Adrenal gland (tissue), 12 donors: ENCODE data around the gene SRC. TPM values are rescaled to one million over a fixed set of nuclear protein-coding genes. Genes with fewer than 3 reads are reported as not detected.

ENCODE experiments used
- DNase-seq, 7 donors: peaks; one replicate each; pipeline ENCODE4 v3.0.0-alpha.2; 2019 to 2020
- H3K27ac ChIP-seq, 5 donors: fragments of 200-600 bp; sonication (generic) in 4 of 5; 1 replicate in 3 of 5; 2 replicates in 2 of 5; pipeline versions ENCODE4 v1.5.1 to v1.8.0; 2016 to 2020; ENCODE audit warnings: mild to moderate bottlenecking in 1 of 5
- H3K27me3 ChIP-seq: fragments of 200-600 bp; 2 replicates; pipeline ENCODE4 v1.8.0; 2021
- H3K36me3 ChIP-seq, 2 donors: fragments of 200-600 bp; replicated peaks in 1 of 2; 1 replicate in 1 of 2; 2 replicates in 1 of 2; pipeline versions ENCODE4 v1.5.1 to v1.8.0; 2018 to 2022
- H3K4me1 ChIP-seq, 2 donors: fragments of 200-600 bp; replicated peaks in 1 of 2; 1 replicate in 1 of 2; 2 replicates in 1 of 2; pipeline versions ENCODE4 v1.5.1 to v1.8.0; 2018 to 2021
- H3K4me3 ChIP-seq, 4 donors: fragments of 200-600 bp; sonication (generic) in 3 of 4; one replicate each; pipeline ENCODE4 v1.5.1; 2016 to 2018
- H3K9me3 ChIP-seq, 3 donors: fragments of 200-600 bp; sonication (generic) in 1 of 3; replicated peaks in 1 of 3; 1 replicate in 2 of 3; 2 replicates in 1 of 3; pipeline versions ENCODE4 v1.5.1 to v1.8.0; 2016 to 2021
- POLR2A ChIP-seq, 2 donors: fragments of 450-650 bp; IDR thresholded peaks; one replicate each; pipeline ENCODE4 v1.6.1; 2017; ENCODE audit warnings: antibody characterized with exemption in 2 of 2, mild to moderate bottlenecking in 2 of 2, moderate library complexity in 1 of 2
- WGBS, 4 donors: extraction: QIAGEN DNeasy Blood & Tissue Kit in 2 of 4; methylation state at CpG; one replicate each; pipeline versions ENCODE4 v1.1.5 to v1.1.7; 2013 to 2017; 5-methylcytosine and 5-hydroxymethylcytosine counted together
- intact Hi-C, 2 donors: fragments of 100-400 bp; cut with DNase I; formaldehyde crosslinking; loops; one replicate each; pipeline versions ENCODE4 v1.14.1 to v1.15.0; 2022 to 2023
- polyA plus RNA-seq, 3 donors: library from polyadenylated mRNA; stranded (reverse); fragments of 200-250 nt in 2 of 3; fragments of 350-450 nt in 1 of 3; fragmentation: Illumina TruSeq in 1 of 3; extraction: RNeasy Lipid Tissue Mini Kit (QIAGEN cat#74804) in 1 of 3; gene quantifications; one replicate each; pipeline ENCODE4 v1.2.3, GENCODE V29; 2013 to 2014
- total RNA-seq, 9 donors: library from RNA; depleted of rRNA in 4 of 9; stranded (reverse); fragments of >200 nt in 4 of 9; fragments of 120-200 nt in 1 of 9; fragmentation: NEBNext Ultra II Directional in 1 of 9; extraction: Animal tissue kit (Norgen Biotek cat#: 25700) in 1 of 9; gene quantifications; one replicate each; pipeline versions ENCODE4 v1.1.0 to v1.2.4, GENCODE V29; 2013 to 2023
- TF ChIP-seq, protein P1 (sequence below), 6 experiments: fragments of 450-650 bp in 4 of 6; fragments of 200-600 bp in 2 of 6; sonication (generic) in 1 of 6; IDR thresholded peaks; 1 replicate in 5 of 6; 2 replicates in 1 of 6; pipeline versions ENCODE4 v1.5.1 to v1.8.0; 2016 to 2021; ENCODE audit warnings: antibody characterized with exemption in 6 of 6, mild to moderate bottlenecking in 2 of 6, moderate library complexity in 1 of 6
- donor health status: healthy with polysubstance abuse.
- donor health status: Bipolar disorder and iron deficiency.
- donor health status: DM: yes; HTN: yes; CAD: no.
- donor health status: DM: no; HTN: no; CAD: no.
- donor health status: DM: no; HTN: no; CAD: no.
- donor health status: DM: yes; HTN: yes; CAD: no.

Gene SRC
- total and polyA plus RNA-seq, 12 donors = 10.6 to 83.0 (median 52.7) TPM

DNA sequence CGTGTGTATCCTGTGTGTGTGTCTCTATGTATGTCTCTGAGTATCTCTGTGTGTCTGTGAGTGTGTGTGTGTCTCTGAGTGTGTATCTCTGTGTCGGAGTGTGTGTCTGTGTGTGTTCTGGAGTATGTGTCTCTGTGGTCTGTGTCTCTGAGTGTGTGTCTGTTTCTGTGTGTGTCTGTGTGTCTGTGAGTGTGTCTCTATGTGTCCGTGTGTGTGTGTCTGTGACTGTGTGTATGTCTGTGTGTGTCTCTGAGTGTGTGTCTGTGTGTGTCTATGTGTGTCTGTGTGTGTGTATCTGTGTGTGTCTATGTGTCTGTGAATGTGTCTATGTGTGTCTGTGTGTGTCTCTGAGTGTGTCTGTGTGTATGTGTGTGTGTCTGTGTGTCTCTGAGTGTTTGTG, 73.4 kb downstream of the SRC start:
- no peak for TF ChIP-seq POLR2A (IDR thresholded peaks at IDR 0.05)
- TF ChIP-seq, protein P1, sequence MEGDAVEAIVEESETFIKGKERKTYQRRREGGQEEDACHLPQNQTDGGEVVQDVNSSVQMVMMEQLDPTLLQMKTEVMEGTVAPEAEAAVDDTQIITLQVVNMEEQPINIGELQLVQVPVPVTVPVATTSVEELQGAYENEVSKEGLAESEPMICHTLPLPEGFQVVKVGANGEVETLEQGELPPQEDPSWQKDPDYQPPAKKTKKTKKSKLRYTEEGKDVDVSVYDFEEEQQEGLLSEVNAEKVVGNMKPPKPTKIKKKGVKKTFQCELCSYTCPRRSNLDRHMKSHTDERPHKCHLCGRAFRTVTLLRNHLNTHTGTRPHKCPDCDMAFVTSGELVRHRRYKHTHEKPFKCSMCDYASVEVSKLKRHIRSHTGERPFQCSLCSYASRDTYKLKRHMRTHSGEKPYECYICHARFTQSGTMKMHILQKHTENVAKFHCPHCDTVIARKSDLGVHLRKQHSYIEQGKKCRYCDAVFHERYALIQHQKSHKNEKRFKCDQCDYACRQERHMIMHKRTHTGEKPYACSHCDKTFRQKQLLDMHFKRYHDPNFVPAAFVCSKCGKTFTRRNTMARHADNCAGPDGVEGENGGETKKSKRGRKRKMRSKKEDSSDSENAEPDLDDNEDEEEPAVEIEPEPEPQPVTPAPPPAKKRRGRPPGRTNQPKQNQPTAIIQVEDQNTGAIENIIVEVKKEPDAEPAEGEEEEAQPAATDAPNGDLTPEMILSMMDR (IDR thresholded peaks at IDR 0.05) = no peak
- no peak overlapping the region for H3K27ac ChIP-seq
- H3K4me3 ChIP-seq = no peak overlapping the region
- H3K27me3 ChIP-seq = no peaks in the 10 kb centered on the region
- 78 to 91% (median 82%) methylated on average over 3 of the region's 3 CpGs for WGBS, 4 donors
- H3K4me1 ChIP-seq = no peaks in the 10 kb centered on the region
- H3K36me3 ChIP-seq = no peaks in the 10 kb centered on the region
- no peaks in the 10 kb centered on the region for H3K9me3 ChIP-seq
- intact Hi-C loops = no loop called here
- DNase-seq = no peak

DNA sequence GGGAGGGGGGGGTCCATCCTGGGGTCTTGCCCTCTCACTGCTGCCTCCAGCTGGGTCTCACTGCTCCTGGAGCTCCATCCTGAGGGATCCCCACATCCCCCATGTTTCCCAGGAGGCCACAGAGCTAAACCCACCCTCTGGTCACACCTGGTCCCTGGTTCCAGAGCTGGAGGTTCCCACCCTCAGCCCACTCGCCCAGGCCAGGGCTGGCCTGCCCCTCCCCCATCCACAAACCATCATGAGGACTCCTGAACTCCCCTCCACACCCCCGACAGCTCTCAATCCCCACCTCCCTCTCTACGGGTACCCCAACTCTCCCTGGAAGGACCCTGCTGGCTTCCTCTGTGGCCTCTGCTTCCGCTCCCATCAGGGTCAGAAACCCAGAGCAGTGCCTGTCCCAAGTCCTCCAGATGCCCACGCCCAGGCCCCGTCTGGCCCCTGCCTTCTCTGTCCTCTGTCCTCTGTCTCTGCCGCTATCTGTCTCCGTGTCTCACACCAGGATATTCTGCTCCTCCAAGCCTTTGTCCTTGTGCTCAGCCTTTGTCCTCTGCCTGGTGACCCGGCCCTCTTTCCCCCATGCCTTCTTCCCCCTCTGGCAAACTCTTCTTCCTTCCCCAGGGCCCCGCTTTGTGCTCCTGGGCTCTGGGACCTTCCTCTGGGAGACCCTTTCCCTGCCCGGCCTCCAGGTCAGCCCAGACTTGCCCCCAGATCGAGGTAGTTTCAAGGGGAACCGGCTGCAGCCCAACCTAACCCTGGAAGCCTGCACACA, 74.0 kb downstream of the SRC start:
- H3K4me1 ChIP-seq = no peaks in the 10 kb centered on the region
- H3K4me3 ChIP-seq = no peak overlapping the region
- DNase-seq = no peak
- intact Hi-C loops = no loop called here
- no peaks in the 10 kb centered on the region for H3K9me3 ChIP-seq
- H3K27ac ChIP-seq = no peak overlapping the region
- H3K36me3 ChIP-seq = no peaks in the 10 kb centered on the region
- no peaks in the 10 kb centered on the region for H3K27me3 ChIP-seq
- 67 to 79% (median 72%) methylated on average over 12 to 13 of the region's 13 CpGs for WGBS, 4 donors
- no peak for TF ChIP-seq POLR2A (IDR thresholded peaks at IDR 0.05)
- TF ChIP-seq, protein P1 (IDR thresholded peaks at IDR 0.05) = no peak

DNA sequence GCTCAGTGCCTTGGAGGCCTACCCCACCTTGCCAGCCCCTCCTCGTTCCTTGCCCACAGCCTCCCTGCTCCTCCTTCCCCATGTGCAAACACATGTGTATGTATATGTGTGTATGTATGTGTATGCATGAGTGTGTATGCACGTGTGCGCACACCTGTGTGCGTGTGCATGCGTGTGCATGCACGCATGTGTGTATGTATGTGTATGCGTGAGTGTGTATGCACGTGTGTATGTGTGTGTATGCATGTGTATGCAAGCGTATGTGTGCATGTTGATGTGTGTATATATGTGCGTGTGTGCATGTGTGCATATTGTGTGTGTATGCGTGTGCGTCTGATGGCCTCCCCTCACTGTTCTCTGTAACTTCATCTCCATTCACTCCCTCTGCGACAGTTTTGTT, 74.7 kb downstream of the SRC start:
- no peak for DNase-seq
- H3K27me3 ChIP-seq = no peaks in the 10 kb centered on the region
- H3K4me3 ChIP-seq = no peak overlapping the region
- no peaks in the 10 kb centered on the region for H3K36me3 ChIP-seq
- TF ChIP-seq, protein P1 (IDR thresholded peaks at IDR 0.05) = no peak
- TF ChIP-seq POLR2A (IDR thresholded peaks at IDR 0.05) = no peak
- WGBS, 4 donors = 71 to 92% (median 87%) methylated on average over 11 to 13 of the region's 13 CpGs
- H3K4me1 ChIP-seq = no peaks in the 10 kb centered on the region
- no peaks in the 10 kb centered on the region for H3K9me3 ChIP-seq
- intact Hi-C loops = no loop called here
- H3K27ac ChIP-seq = no peak overlapping the region

DNA sequence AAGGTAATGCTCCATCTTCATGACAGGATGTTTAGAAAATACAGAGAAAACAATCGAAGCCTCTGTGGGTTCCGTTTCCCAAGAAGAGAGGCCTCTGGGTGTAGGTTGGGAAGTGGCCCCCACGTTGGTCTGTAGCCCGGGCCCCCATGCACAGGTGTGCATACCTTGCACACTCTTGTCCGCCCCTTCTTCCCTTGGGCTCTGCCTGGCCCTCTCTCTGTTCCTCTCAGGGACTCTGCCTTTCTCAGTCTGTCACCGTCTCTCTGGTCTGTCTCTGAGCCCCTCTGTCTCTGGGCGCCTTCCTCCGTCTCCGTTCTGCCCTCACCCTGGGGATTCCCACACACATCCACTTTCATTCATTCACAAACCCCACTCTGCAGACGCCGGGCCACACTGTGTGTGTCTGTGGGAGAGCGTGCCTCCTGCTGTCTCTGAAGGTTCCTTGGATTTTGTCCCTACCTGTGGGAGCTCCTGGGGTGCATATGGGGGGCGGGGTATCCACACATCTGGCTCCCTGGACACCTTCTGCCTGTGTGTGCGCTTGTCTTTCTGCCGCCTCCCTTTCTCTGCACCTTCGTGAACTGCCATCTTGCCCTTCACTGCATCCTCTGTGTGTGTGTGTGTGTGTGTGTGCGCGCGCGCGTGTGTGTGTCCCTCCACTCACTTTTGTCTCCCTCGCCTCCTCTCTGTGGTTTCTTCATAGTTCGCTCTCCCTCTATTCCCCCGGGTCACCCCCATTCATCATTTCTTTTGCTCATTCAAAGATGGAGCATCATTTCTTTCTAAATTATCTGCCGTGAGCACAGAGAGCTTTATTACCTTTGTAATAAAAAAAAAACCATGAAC, 75.3 kb downstream of the SRC start:
- H3K27me3 ChIP-seq = no peaks in the 10 kb centered on the region

More for the DNA sequence above, 75.3 kb downstream of the SRC start:
- TF ChIP-seq, protein P1 (IDR thresholded peaks at IDR 0.05) = no peak
- H3K4me1 ChIP-seq = no peaks in the 10 kb centered on the region
- intact Hi-C loops = no loop called here
- 59 to 78% (median 70%) methylated on average over 24 to 25 of the region's 25 CpGs for WGBS, 4 donors
- no peak overlapping the region for H3K4me3 ChIP-seq
- H3K27ac ChIP-seq = no peak overlapping the region
- H3K9me3 ChIP-seq = no peaks in the 10 kb centered on the region
- H3K36me3 ChIP-seq = no peaks in the 10 kb centered on the region
- DNase-seq = no peak
